ENCODE data around the gene FHOD1.

DNA sequence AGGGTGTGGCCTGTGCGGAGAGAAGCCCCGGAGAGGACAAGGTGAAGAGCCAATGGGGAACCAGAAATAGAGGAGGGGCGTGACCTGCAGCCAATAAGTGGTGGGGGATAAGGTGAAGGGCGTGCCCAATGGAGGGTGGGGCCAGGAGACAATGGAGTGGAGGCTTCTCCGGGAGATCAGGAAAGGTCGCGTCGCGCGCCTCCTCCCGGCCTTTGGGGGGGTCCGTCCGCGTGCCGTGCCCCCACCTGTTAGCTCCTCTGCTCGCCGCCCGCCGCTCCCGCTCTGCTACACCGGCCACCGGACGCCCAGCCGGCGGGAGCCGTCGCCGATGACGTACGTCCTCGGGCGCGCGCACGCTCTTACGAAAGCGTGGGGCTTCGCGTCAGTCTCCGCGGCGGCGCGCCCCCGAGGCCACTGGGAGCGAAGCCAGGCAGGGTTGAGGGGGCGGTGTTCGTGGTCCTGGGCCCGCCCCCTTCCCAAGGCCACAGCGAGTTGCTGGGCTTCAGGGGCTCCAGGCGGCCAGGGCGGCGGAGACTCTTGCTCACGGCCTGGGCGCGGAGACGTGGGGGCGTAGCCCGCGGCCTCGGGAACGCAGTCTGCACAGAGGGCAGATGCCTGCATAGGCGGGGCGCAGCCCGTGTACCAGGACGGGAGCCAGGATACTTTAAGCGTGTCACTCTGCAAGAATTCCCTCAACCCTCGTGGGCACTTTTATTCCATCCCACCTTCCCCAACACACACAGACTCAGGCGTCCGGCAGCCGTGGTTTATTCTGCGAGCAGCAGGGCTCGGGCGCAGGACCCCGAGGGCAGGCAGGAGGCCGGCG is 63.4 kb downstream of the FHOD1 start, which contains the start of gene MATCAP1:
- TF ChIP-seq CTCF (conservative IDR thresholded peaks at IDR 0.05; ENCODE audit: low read depth, low read length) (no peak), EZH2 (IDR thresholded peaks at IDR 0.05; ENCODE audit: borderline replicate concordance, low read depth, low read length, poor library complexity, severe bottlenecking) (no peak)
